Frontal cortex (tissue), 4 donors: ENCODE measurements around the gene IGFLR1. TPM values are rescaled to one million over a fixed set of nuclear protein-coding genes. Genes with fewer than 3 reads are reported as not detected.
A peak's percentile ranks its signal among the peaks of the same experiment; 100 is the strongest.
"Not testable (repeated sequence)": the region's sequence is repeated elsewhere in the genome, so short reads cannot be mapped to it uniquely, and the experiment has no call there.

Experiments
- DNase-seq, 2 donors: peaks; one replicate each; pipeline ENCODE4 v3.0.0; 2012; ENCODE audit warnings: low spot score in 2 of 2
- FAIRE-seq: peaks from 2 replicates; lab custom pipeline; 2012; peaks lifted over from hg19 to GRCh38; lab: Jason Lieb, UNC
- total RNA-seq: library from RNA; depleted of rRNA; stranded (reverse); fragments of >200 nt; gene quantifications from one replicate; pipeline ENCODE4 v1.2.3, GENCODE V29; 2014
- donor health status: control.
- donor health status: control.
- donor health status: control.

The IGFLR1 gene
- total RNA-seq, 1 donor from 2014 or later, result 2.9 TPM

- FAIRE-seq (no peak), DNase-seq (no peak)
Measured at GRCh38 chr19:35715355-35715809, 26.9 kb downstream of the IGFLR1 start.

GRCh38 chr19:35714601-35715354, 27.5 kb downstream of the IGFLR1 start:
- DNase-seq, result no peak
- FAIRE-seq, result no peak

GRCh38 chr19:35713904-35714495, 28.3 kb downstream of the IGFLR1 start:
- no peak for FAIRE-seq
- DNase-seq, result no peak

GRCh38 chr19:35713506-35713850, 28.8 kb downstream of the IGFLR1 start:
- DNase-seq, result no peak
- no peak for FAIRE-seq

- FAIRE-seq (no peak), DNase-seq (no peak)
Measured at GRCh38 chr19:35712567-35713505, 29.4 kb downstream of the IGFLR1 start.

GRCh38 chr19:35710784-35711723, 31.2 kb downstream of the IGFLR1 start:
- FAIRE-seq (no peak), DNase-seq (no peak)

GRCh38 chr19:35708391-35708790, 33.9 kb downstream of the IGFLR1 start:
- FAIRE-seq, result no peak
- no peak for DNase-seq

- no peak for DNase-seq
Measured at GRCh38 chr19:35704218-35704617, 38.0 kb downstream of the IGFLR1 start, which contains the start of gene ZBTB32. ZBTB32 (plus strand) TSS chr19:35704558; CDS start chr19:35714627, 10,069 bp downstream.

GRCh38 chr19:35703343-35703742, 38.9 kb downstream of the IGFLR1 start:
- DNase-seq, result no peak
- FAIRE-seq, result no peak

More at GRCh38 chr19:35704218-35704617, 38.0 kb downstream of the IGFLR1 start, which contains the start of gene ZBTB32:
- no peak for FAIRE-seq

GRCh38 chr19:35702223-35703012, 39.8 kb downstream of the IGFLR1 start:
- FAIRE-seq, result peak; percentile 81
- DNase-seq, result peak; percentile 91 to 97

- no peak for FAIRE-seq
Measured at GRCh38 chr19:35696835-35697234, 45.4 kb downstream of the IGFLR1 start.

GRCh38 chr19:35695895-35696422, 46.3 kb downstream of the IGFLR1 start:
- DNase-seq (no peak), FAIRE-seq (no peak)

More at GRCh38 chr19:35696835-35697234, 45.4 kb downstream of the IGFLR1 start:
- DNase-seq, result no peak

- FAIRE-seq, result no peak
- peak; percentile 78 to 87 for DNase-seq
Measured at GRCh38 chr19:35693835-35694599, 48.2 kb downstream of the IGFLR1 start.

GRCh38 chr19:35693422-35693821, 48.8 kb downstream of the IGFLR1 start:
- DNase-seq, result no peak
- no peak for FAIRE-seq

GRCh38 chr19:35692010-35692409, 50.2 kb downstream of the IGFLR1 start:
- no peak for DNase-seq
- no peak for FAIRE-seq

GRCh38 chr19:35691106-35691505, 51.1 kb downstream of the IGFLR1 start:
- not testable (repeated sequence) for FAIRE-seq

GRCh38 chr19:35689836-35690235, 52.4 kb downstream of the IGFLR1 start:
- DNase-seq (no peak), FAIRE-seq (no peak)

More at GRCh38 chr19:35691106-35691505, 51.1 kb downstream of the IGFLR1 start:
- not testable (repeated sequence) for DNase-seq
